Neuron (in vitro differentiated cells): ENCODE results near the gene DPYD.

Source experiments
- H2AFZ ChIP-seq: one replicate; pipeline ENCODE4 v1.6.1; 2013; ENCODE audit warnings: low read depth, mild to moderate bottlenecking, inconsistent platforms, low read length, moderate library complexity
- H3K27me3 ChIP-seq: one replicate; pipeline ENCODE4 v1.6.1; 2013; ENCODE audit warnings: low read length; ENCODE audit not compliant: insufficient read depth
- H3K36me3 ChIP-seq: one replicate; pipeline ENCODE4 v1.6.1; 2013; ENCODE audit warnings: low read length; ENCODE audit not compliant: insufficient read depth
- H3K4me1 ChIP-seq: one replicate; pipeline ENCODE4 v1.6.1; 2013; ENCODE audit warnings: low read length; ENCODE audit not compliant: insufficient read depth
- H3K4me3 ChIP-seq: 2 replicates; pipeline ENCODE4 v1.5.1; 2013; ENCODE audit warnings: mild to moderate bottlenecking, low read length, moderate library complexity
- H3K9me3 ChIP-seq: one replicate; pipeline ENCODE4 v1.6.1; 2013; ENCODE audit warnings: low read length

DPYD gene

DNA sequence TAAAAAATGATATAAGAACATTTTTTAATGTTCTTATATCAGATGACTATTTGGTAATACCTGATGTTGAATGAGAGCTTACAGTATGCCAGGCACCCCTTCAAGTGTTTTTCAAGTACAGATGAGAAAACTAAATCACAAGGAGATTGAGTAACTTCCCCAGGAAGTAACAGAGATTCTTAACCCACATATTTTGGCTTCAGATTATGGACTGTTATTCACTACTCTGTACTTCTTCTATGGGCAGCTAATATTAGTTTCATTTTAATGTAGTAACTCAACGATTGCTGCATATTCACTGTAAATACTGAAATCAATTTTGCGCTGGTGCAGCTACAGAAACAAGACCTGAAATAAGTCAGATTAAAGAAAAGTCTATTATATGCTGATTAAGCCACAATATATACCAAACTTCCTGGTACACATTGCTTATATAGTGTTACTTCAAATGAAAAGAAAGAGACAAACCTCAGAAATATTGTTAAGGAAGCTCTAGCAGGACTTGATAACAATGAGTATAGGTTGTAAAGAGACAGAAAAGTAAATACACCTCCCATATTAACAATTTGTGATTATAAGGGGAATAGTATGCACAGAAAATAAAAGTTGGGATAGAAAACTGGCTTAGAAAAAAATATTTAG lies 19.7 kb downstream of the DPYD start:
- no peak overlapping the region for H3K4me3 ChIP-seq
- peaks cover 3% of the 10 kb centered on the region for H3K9me3 ChIP-seq
- H3K36me3 ChIP-seq, result no peaks in the 10 kb centered on the region
- H2AFZ ChIP-seq, result no peak overlapping the region
- no peaks in the 10 kb centered on the region for H3K27me3 ChIP-seq
- peaks cover 18% of the 10 kb centered on the region for H3K4me1 ChIP-seq

DNA sequence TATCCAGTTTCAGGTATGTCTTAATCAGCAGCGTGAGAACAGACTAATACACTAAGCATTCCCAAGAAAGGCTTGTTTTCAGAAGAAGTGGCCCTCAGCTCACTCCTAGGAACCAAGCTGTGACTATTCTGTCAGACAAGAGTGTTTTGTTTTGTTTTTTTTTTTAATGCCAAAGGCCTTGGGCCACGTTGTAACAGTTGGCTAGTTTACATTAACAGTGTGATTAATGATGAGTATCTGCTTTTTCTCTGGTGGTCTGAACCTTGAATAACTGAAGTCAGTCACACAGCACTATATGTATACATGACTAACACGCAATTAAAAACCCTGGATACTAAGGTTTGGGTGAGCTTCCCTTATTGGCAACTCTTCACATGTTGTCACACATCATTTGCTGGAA lies 21.9 kb downstream of the DPYD start:
- H3K27me3 ChIP-seq, result no peaks in the 10 kb centered on the region
- H3K36me3 ChIP-seq, result no peaks in the 10 kb centered on the region
- H2AFZ ChIP-seq, result no peak overlapping the region
- H3K4me1 ChIP-seq, result peaks cover 1% of the 10 kb centered on the region
- no peak overlapping the region for H3K4me3 ChIP-seq
- peaks cover 3% of the 10 kb centered on the region for H3K9me3 ChIP-seq

DNA sequence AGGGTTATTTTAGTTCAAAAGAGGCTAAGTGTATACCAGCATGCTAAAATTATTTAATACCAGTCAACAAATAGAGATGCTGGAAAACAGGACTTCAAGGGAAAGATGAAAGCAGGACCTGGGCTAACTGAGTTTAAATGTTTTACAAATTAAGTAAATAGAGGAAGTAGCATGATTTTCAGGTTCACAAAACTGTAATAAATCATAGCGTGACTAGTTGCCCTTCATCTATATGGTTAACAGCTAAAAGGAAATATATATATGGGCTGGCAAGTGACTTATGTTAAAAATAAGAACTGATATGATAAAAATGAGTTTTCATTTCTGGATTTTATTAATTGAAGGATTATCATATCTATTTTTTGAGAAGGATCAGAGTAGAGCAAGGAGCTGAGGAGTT lies 25.6 kb downstream of the DPYD start:
- no peak overlapping the region for H3K4me3 ChIP-seq
- peaks cover 3% of the 10 kb centered on the region for H3K9me3 ChIP-seq
- H3K4me1 ChIP-seq, result no peaks in the 10 kb centered on the region
- no peaks in the 10 kb centered on the region for H3K36me3 ChIP-seq
- H3K27me3 ChIP-seq, result no peaks in the 10 kb centered on the region
- no peak overlapping the region for H2AFZ ChIP-seq

DNA sequence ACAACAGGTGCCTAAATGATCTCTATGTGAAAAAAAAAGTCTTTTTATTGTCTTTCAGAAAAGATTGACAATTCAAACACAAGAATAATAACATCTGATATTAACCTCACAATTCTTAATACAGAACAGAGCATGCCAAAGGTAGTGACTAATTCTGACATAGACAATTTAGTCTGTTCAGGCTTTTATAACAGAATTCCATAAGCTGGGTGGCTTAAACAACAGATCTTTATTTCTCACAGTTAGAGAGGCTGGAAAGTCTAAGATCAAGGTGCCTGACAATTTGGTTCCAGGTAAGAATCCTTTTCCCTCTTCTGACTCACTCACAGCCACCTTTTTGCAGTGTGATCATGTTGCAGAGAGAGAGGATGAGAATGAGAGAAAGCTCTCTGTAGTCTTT lies 27.0 kb downstream of the DPYD start:
- H3K36me3 ChIP-seq, result no peaks in the 10 kb centered on the region
- peaks cover 3% of the 10 kb centered on the region for H3K9me3 ChIP-seq
- H3K27me3 ChIP-seq, result no peaks in the 10 kb centered on the region
- no peaks in the 10 kb centered on the region for H3K4me1 ChIP-seq
- no peak overlapping the region for H2AFZ ChIP-seq
- no peak overlapping the region for H3K4me3 ChIP-seq

DNA sequence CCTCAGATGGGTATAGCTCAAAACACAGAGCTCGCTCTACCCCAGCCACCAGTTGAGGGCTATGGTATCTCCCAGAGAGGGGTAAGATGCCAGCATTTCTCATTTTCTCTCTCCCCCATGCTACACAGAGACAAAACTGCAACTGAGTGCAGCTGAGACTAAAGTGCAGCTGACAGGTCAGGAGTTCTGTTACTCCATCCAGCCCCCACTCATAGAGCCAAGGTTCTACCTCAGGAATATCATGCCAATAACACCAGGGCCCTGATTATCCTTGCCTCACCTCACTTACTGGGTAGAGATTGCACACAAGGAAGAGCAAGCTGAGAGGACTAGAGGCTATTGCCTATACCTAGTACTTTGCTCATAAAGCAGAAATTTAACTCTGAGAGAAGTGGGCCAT lies 34.6 kb downstream of the DPYD start:
- Histone ChIP-seq H3K9me3 (no peaks in the 10 kb centered on the region), H3K4me1 (no peaks in the 10 kb centered on the region), H3K27me3 (no peaks in the 10 kb centered on the region), H3K4me3 (no peak overlapping the region), H3K36me3 (no peaks in the 10 kb centered on the region), H2AFZ (no peak overlapping the region)

DNA sequence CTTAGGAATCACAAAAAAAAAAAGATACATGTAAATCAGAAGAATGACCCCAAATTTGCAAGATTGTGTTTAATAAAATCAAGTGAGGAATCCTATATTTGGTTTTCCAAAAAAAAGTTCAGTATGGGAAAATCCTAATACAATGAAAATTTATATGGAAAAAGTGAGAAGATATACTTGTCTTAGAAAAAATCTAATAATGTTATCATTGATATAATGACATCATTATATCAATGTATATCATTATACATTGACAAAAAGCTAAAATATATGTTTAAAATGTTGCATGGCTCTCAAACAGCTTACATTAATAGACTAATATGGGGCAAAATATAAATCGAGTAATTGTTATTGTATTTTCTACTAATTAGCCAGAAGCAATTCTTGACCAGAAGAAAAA lies 37.0 kb downstream of the DPYD start:
- Histone ChIP-seq H3K4me1 (no peaks in the 10 kb centered on the region), H3K27me3 (no peaks in the 10 kb centered on the region), H3K9me3 (no peaks in the 10 kb centered on the region), H3K4me3 (no peak overlapping the region), H2AFZ (no peak overlapping the region), H3K36me3 (no peaks in the 10 kb centered on the region)

DNA sequence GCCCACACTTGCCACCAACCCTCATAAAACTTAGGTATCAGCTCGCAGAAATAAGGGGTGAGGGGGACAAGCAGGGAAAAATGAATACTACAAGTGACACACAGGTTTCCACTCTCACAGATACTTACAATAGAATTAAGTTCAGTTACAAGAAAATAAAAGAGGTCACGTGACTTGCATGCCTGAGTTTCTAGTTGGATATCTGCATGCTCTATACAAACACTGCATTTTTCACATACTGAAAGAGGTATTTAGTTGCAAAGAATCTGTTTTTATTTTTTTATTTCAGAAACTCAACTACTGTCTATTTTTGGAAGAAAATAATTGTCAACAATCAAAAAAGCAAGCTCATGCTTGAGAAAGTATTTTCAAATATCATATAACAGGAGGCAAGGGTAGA lies 43.5 kb downstream of the DPYD start:
- peaks cover 2% of the 10 kb centered on the region for H3K4me1 ChIP-seq
- no peaks in the 10 kb centered on the region for H3K27me3 ChIP-seq
- no peak overlapping the region for H3K4me3 ChIP-seq
- H3K9me3 ChIP-seq, result no peaks in the 10 kb centered on the region
- no peaks in the 10 kb centered on the region for H3K36me3 ChIP-seq
- H2AFZ ChIP-seq, result no peak overlapping the region

DNA sequence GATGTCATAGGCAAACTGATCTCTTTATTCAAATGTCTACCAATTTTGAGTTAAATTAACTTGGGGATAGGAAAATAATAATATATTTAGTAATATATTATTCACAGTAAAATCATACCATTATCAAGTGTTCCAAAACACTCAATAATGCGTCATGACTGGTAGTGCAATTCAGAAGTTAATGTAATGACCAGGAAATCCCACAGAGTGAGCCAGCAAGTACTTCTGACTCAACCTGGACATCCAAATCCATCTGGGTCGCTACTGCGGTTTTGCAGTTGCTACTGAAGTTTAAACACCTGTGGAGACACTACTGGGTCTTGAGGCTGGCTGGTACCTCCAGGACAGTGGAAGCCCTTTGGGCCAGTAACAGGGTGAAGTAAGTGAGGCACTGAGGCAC lies 44.8 kb downstream of the DPYD start:
- Histone ChIP-seq H3K4me1 (peaks cover 2% of the 10 kb centered on the region), H3K27me3 (no peaks in the 10 kb centered on the region), H3K4me3 (no peak overlapping the region), H3K9me3 (no peaks in the 10 kb centered on the region), H3K36me3 (no peaks in the 10 kb centered on the region), H2AFZ (no peak overlapping the region)

DNA sequence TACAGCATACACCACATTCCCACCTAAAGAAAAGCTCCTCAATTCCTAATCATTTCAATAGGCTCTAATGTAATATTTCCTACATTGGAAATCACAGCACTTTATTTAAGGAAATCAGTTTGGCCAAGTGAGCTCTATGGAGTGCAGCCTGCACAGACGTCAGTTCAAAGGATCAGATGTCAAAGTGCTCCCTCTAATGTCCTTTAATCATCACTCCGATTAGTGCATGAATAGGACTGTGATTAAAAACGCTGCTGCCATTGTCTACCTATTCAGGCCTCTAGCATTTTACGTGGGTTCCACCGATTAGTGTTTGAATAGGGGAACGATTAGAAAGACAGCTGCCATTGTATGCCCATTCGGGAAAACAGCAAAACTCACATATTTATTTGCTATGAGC lies 50.2 kb downstream of the DPYD start:
- Histone ChIP-seq H3K4me3 (no peak overlapping the region), H2AFZ (no peak overlapping the region), H3K36me3 (no peaks in the 10 kb centered on the region), H3K27me3 (no peaks in the 10 kb centered on the region), H3K9me3 (no peaks in the 10 kb centered on the region), H3K4me1 (peaks cover 6% of the 10 kb centered on the region)

DNA sequence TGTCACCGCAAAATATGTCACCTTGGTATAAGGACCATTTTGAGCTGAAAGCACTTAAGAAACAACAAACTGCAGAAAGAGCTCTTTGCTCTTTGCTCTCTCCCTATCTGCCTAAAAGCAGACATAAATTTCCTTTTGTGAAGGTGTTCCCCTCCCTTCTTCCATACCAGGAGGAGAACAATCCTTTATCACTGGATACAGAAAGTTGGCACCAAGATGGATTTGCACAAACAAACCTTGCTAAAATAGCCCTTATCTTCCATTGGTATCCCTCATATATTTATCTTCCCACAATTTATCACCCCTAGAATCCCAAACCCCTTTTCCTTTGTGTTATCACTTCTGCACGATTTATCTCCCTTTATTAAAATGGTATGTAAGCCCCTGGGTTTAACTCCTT lies 51.4 kb downstream of the DPYD start:
- Histone ChIP-seq H3K9me3 (no peaks in the 10 kb centered on the region), H3K36me3 (no peaks in the 10 kb centered on the region), H3K27me3 (no peaks in the 10 kb centered on the region), H3K4me3 (no peak overlapping the region), H3K4me1 (peaks cover 6% of the 10 kb centered on the region), H2AFZ (no peak overlapping the region)

DNA sequence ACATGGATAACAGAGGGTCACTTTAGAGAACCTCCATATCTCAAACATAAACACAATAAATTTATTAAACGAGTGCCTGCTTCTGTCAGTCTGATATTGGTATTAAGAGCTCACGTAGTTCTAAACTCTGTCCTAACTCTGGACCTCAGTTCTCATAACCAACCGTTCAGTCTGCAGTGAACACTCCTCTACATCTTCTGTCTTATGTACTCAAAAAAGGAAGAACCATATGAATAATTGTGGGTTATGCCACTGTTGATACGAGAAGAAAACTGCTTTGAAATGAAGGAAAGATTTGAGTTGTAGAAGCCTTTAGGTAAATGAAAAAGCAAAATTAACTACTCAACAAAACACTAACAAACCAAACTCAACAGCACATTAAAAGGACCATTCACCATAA lies 53.7 kb downstream of the DPYD start:
- Histone ChIP-seq H3K4me3 (no peak overlapping the region), H3K4me1 (peaks cover 6% of the 10 kb centered on the region), H2AFZ (no peak overlapping the region), H3K27me3 (no peaks in the 10 kb centered on the region), H3K36me3 (no peaks in the 10 kb centered on the region), H3K9me3 (no peaks in the 10 kb centered on the region)

DNA sequence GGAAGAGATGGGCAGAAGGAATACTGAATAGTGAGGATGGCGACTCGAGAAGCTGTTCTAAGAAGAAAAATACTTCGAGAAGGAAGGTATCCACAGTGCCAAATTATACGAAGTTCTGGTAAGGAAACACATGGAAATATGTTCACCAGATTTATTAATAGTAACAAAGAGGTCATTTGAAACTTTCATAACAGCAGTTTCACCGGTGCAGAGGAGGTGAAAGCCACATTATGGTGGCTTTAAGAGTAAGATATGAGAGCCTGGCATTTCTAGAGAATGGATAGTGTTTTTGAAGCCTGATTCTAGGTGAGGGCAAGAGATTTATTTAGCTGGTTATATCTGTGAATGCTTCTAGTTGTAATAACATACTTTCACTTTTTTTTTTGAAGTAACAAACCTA lies 56.2 kb downstream of the DPYD start:
- no peaks in the 10 kb centered on the region for H3K36me3 ChIP-seq
- no peaks in the 10 kb centered on the region for H3K27me3 ChIP-seq
- no peak overlapping the region for H3K4me3 ChIP-seq
- no peaks in the 10 kb centered on the region for H3K4me1 ChIP-seq
- no peaks in the 10 kb centered on the region for H3K9me3 ChIP-seq
- H2AFZ ChIP-seq, result no peak overlapping the region

DNA sequence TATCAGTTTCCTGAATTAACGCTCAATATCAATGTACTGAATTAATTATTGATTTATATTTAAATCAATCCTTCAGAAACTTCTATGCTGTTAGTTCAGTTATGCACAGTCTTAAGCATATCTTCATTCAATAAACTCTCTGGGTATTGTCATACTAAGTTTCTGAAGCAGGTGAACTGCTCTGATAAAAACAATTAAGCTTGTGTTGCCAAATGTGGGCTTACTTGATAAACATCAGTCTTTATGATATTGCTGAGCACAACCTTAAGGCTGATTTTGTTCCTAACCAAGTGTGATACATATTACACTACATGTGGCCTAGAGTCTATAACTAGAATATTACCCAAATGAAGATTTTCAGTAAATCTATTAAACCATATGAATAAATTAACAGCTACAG lies 67.6 kb downstream of the DPYD start:
- H3K4me3 ChIP-seq, result no peak overlapping the region
- H3K4me1 ChIP-seq, result peaks cover 6% of the 10 kb centered on the region
- no peaks in the 10 kb centered on the region for H3K27me3 ChIP-seq
- no peaks in the 10 kb centered on the region for H3K9me3 ChIP-seq
- no peaks in the 10 kb centered on the region for H3K36me3 ChIP-seq
- H2AFZ ChIP-seq, result no peak overlapping the region
